ENCODE measurements around the gene SAFB. TPM values are rescaled to one million over a fixed set of nuclear protein-coding genes. Genes with fewer than 3 reads are reported as not detected.

The SAFB gene
- total RNA-seq, 4 donors from 2014 or later = 39.7 to 73.6 (median 65.2) TPM

GRCh38 chr19:5631567-5632240 lies 8.8 kb downstream of the SAFB start:
- no peak overlapping the region for H3K4me3 ChIP-seq
- ATAC-seq = peak; percentile 63
- 42 to 69% methylated on average over 6 to 9 of the region's 9 CpGs for WGBS, 2 donors (ENCODE audit: low coverage in 1 of 2)
- H3K27ac ChIP-seq = peak overlapping the region in 3 of 4 donors; percentile 48 to 69 (median 55)
- TF ChIP-seq POLR2AphosphoS5 (IDR thresholded peaks at IDR 0.05) = no peak
- no peak for TF ChIP-seq EP300 (IDR thresholded peaks at IDR 0.05)
- no peak for TF ChIP-seq CTCF (IDR thresholded peaks at IDR 0.05)
- no peak for TF ChIP-seq POLR2A (IDR thresholded peaks at IDR 0.05)
- H3K36me3 ChIP-seq = peaks cover 0 to 37% of the 10 kb centered on the region in 2 donors
- no peaks in the 10 kb centered on the region for H3K27me3 ChIP-seq
- no peaks in the 10 kb centered on the region for H3K9me3 ChIP-seq
- H3K4me1 ChIP-seq = peaks cover 12 to 94% (median 25%) of the 10 kb centered on the region in 3 donors

- Histone ChIP-seq H3K4me1 (peaks cover 12 to 93% (median 24%) of the 10 kb centered on the region in 3 donors), H3K27ac (peak overlapping the region in 2 of 4 donors; percentile 48 to 69), H3K27me3 (no peaks in the 10 kb centered on the region), H3K4me3 (no peak overlapping the region), H3K36me3 (peaks cover 0 to 31% of the 10 kb centered on the region in 2 donors), H3K9me3 (no peaks in the 10 kb centered on the region)
- ATAC-seq = no peak
- 74 to 79% methylated on average over 3 to 4 of the region's 4 CpGs for WGBS, 2 donors (ENCODE audit: low coverage in 1 of 2)
- TF ChIP-seq POLR2AphosphoS5 (IDR thresholded peaks at IDR 0.05) (no peak), POLR2A (IDR thresholded peaks at IDR 0.05) (no peak), EP300 (IDR thresholded peaks at IDR 0.05) (no peak), CTCF (IDR thresholded peaks at IDR 0.05) (no peak)
Measured at GRCh38 chr19:5632241-5632612, 9.3 kb downstream of the SAFB start.

GRCh38 chr19:5632657-5633056 lies 9.8 kb downstream of the SAFB start:
- peaks cover 12 to 93% (median 23%) of the 10 kb centered on the region in 3 donors for H3K4me1 ChIP-seq
- TF ChIP-seq POLR2AphosphoS5 (IDR thresholded peaks at IDR 0.05) (no peak), CTCF (IDR thresholded peaks at IDR 0.05) (no peak), EP300 (IDR thresholded peaks at IDR 0.05) (no peak), POLR2A (IDR thresholded peaks at IDR 0.05) (no peak)
- H3K9me3 ChIP-seq = no peaks in the 10 kb centered on the region
- no peak for ATAC-seq
- no peaks in the 10 kb centered on the region for H3K27me3 ChIP-seq
- H3K36me3 ChIP-seq = peaks cover 0 to 27% of the 10 kb centered on the region in 2 donors
- peak overlapping the region in 2 of 4 donors; percentile 4 to 41 for H3K27ac ChIP-seq
- WGBS, 2 donors (ENCODE audit: low coverage in 1 of 2) = 66 to 87% methylated on average over 4 to 5 of the region's 5 CpGs
- no peak overlapping the region for H3K4me3 ChIP-seq

- TF ChIP-seq POLR2A (IDR thresholded peaks at IDR 0.05) (no peak), POLR2AphosphoS5 (IDR thresholded peaks at IDR 0.05) (no peak), EP300 (IDR thresholded peaks at IDR 0.05) (no peak), CTCF (IDR thresholded peaks at IDR 0.05) (no peak)
- Histone ChIP-seq H3K4me1 (peaks cover 12 to 82% (median 22%) of the 10 kb centered on the region in 3 donors), H3K27ac (no peak overlapping the region), H3K27me3 (no peaks in the 10 kb centered on the region), H3K9me3 (no peaks in the 10 kb centered on the region), H3K4me3 (no peak overlapping the region), H3K36me3 (peaks cover 0 to under 1% of the 10 kb centered on the region in 2 donors)
- ATAC-seq = no peak
- WGBS, 2 donors (ENCODE audit: low coverage in 1 of 2) = 77 to 83% methylated on average over 6 of the region's 6 CpGs
Measured at GRCh38 chr19:5635427-5635826, 12.5 kb downstream of the SAFB start.

- WGBS, 2 donors (ENCODE audit: low coverage in 1 of 2) = 14 to 30% methylated on average over 1 of the region's 1 CpG
- H3K9me3 ChIP-seq = no peaks in the 10 kb centered on the region
- peaks cover 0 to 20% of the 10 kb centered on the region in 2 donors for H3K36me3 ChIP-seq
- TF ChIP-seq POLR2AphosphoS5 (IDR thresholded peaks at IDR 0.05) = peak; percentile 76
- no peak for TF ChIP-seq CTCF (IDR thresholded peaks at IDR 0.05)
- H3K27me3 ChIP-seq = no peaks in the 10 kb centered on the region
- ATAC-seq = peak; percentile 63
- H3K27ac ChIP-seq = peak overlapping the region in 3 of 4 donors; percentile 37 to 61 (median 56)
- peaks cover 0 to 62% (median 14%) of the 10 kb centered on the region in 3 donors for H3K4me1 ChIP-seq
- no peak overlapping the region for H3K4me3 ChIP-seq
Measured at GRCh38 chr19:5637971-5638370, 15.1 kb downstream of the SAFB start.

All from gastroesophageal sphincter (tissue), 4 donors.